Measurements from ENCODE around the gene TGM4. TPM values are rescaled to one million over a fixed set of nuclear protein-coding genes. Genes with fewer than 3 reads are reported as not detected.

The TGM4 gene
- total RNA-seq, 1 donor from 2014 or later: not detected

GRCh38 chr3:44862226-44862637 is 12.2 kb upstream of the TGM4 start:
- TF ChIP-seq CTCF (conservative IDR thresholded peaks at IDR 0.05; ENCODE audit: low read depth, low read length): no peak
- H3K4me3 ChIP-seq (ENCODE audit: low read depth, low read length): peak overlapping the region; percentile 74
- DNase-seq (ENCODE audit: low read depth): no peak

- H3K4me3 ChIP-seq (ENCODE audit: low read depth, low read length): no peak overlapping the region
- TF ChIP-seq CTCF (conservative IDR thresholded peaks at IDR 0.05; ENCODE audit: low read depth, low read length): no peak
- no peak for DNase-seq (ENCODE audit: low read depth)
Measured at GRCh38 chr3:44865272-44866035, 9.0 kb upstream of the TGM4 start.

GRCh38 chr3:44867421-44868111 is 6.8 kb upstream of the TGM4 start:
- H3K4me3 ChIP-seq (ENCODE audit: low read depth, low read length): no peak overlapping the region
- DNase-seq (ENCODE audit: low read depth): no peak
- no peak for TF ChIP-seq CTCF (conservative IDR thresholded peaks at IDR 0.05; ENCODE audit: low read depth, low read length)

GRCh38 chr3:44870375-44871061 is 3.9 kb upstream of the TGM4 start:
- TF ChIP-seq CTCF (conservative IDR thresholded peaks at IDR 0.05; ENCODE audit: low read depth, low read length): no peak
- DNase-seq (ENCODE audit: low read depth): no peak
- H3K4me3 ChIP-seq (ENCODE audit: low read depth, low read length): no peak overlapping the region

GRCh38 chr3:44875596-44875995 is 1.2 kb downstream of the TGM4 start:
- no peak for TF ChIP-seq CTCF (conservative IDR thresholded peaks at IDR 0.05; ENCODE audit: low read depth, low read length)
- no peak overlapping the region for H3K4me3 ChIP-seq (ENCODE audit: low read depth, low read length)
- DNase-seq (ENCODE audit: low read depth): no peak

GRCh38 chr3:44877333-44877732 is 2.9 kb downstream of the TGM4 start:
- no peak overlapping the region for H3K4me3 ChIP-seq (ENCODE audit: low read depth, low read length)
- DNase-seq (ENCODE audit: low read depth): no peak
- TF ChIP-seq CTCF (conservative IDR thresholded peaks at IDR 0.05; ENCODE audit: low read depth, low read length): no peak

All from epithelial cell of proximal tubule (primary cell).